ENCODE data around the gene SEBOX.

- TF ChIP-seq CTCF (IDR thresholded peaks at IDR 0.05): no peak
- TF ChIP-seq ZFX (IDR thresholded peaks at IDR 0.05; ENCODE audit: borderline replicate concordance): no peak
Observed at GRCh38 chr17:28317099-28317965, 47.7 kb downstream of the SEBOX start.
